Renal cortex interstitium (tissue), 11 donors: ENCODE data around the gene SLC10A7. TPM values are rescaled to one million over a fixed set of nuclear protein-coding genes. Genes with fewer than 3 reads are reported as not detected.

ENCODE experiments used
- DNase-seq, 11 donors: peaks; one replicate each; pipeline ENCODE4 v3.0.0-alpha.2; 2013; ENCODE audit warnings: low read depth in 9 of 11, low spot score in 4 of 11; ENCODE audit errors: extremely low read depth in 1 of 11
- polyA plus RNA-seq, 3 donors: library from polyadenylated mRNA; unstranded; fragments of 120-200 nt; gene quantifications; one replicate each; pipeline ENCODE4 v1.2.1, GENCODE V29; 2013; ENCODE audit not compliant: insufficient read length in 3 of 3

Gene SLC10A7
- polyA plus RNA-seq, 3 donors = 15.2 to 17.7 (median 17.0) TPM

- DNase-seq = no peak
These were observed 65.1 kb downstream of the SLC10A7 start for GRCh38 chr4:146456681-146457080.

- no peak for DNase-seq
These were observed 68.4 kb downstream of the SLC10A7 start for GRCh38 chr4:146453181-146453807.

- no peak for DNase-seq
These were observed 71.2 kb downstream of the SLC10A7 start for GRCh38 chr4:146450524-146450923.

GRCh38 chr4:146446555-146446954, 75.2 kb downstream of the SLC10A7 start:
- no peak for DNase-seq

- DNase-seq = no peak
These were observed 76.3 kb downstream of the SLC10A7 start for GRCh38 chr4:146445198-146446150.

GRCh38 chr4:146443525-146443924, 78.2 kb downstream of the SLC10A7 start:
- no peak for DNase-seq

GRCh38 chr4:146442801-146443200, 78.9 kb downstream of the SLC10A7 start:
- no peak for DNase-seq

- no peak for DNase-seq
These were observed 81.7 kb downstream of the SLC10A7 start for GRCh38 chr4:146439999-146440398.

- DNase-seq = no peak
These were observed 82.3 kb downstream of the SLC10A7 start for GRCh38 chr4:146439437-146439836.

GRCh38 chr4:146437778-146438177, 84.0 kb downstream of the SLC10A7 start:
- no peak for DNase-seq

GRCh38 chr4:146436423-146437162, 85.1 kb downstream of the SLC10A7 start:
- no peak for DNase-seq

- no peak for DNase-seq
These were observed 85.8 kb downstream of the SLC10A7 start for GRCh38 chr4:146435962-146436361.

GRCh38 chr4:146432065-146432464, 89.7 kb downstream of the SLC10A7 start:
- DNase-seq = no peak

GRCh38 chr4:146428298-146428697, 93.4 kb downstream of the SLC10A7 start:
- no peak for DNase-seq

GRCh38 chr4:146417822-146418221, 103.9 kb downstream of the SLC10A7 start:
- DNase-seq = peak in 1 of 11 donors; percentile 1

GRCh38 chr4:146415829-146416228, 105.9 kb downstream of the SLC10A7 start:
- no peak for DNase-seq

- DNase-seq = no peak
These were observed 114.1 kb downstream of the SLC10A7 start for GRCh38 chr4:146407669-146408084.

GRCh38 chr4:146407257-146407656, 114.5 kb downstream of the SLC10A7 start:
- DNase-seq = no peak

GRCh38 chr4:146401274-146401673, 120.5 kb downstream of the SLC10A7 start:
- no peak for DNase-seq
